Lung (tissue), 13 donors: Measurements from ENCODE around the gene API5. TPM values are rescaled to one million over a fixed set of nuclear protein-coding genes. Genes with fewer than 3 reads are reported as not detected.
A peak's percentile ranks its signal among the peaks of the same experiment; 100 is the strongest.

ENCODE experiments used
- ATAC-seq: fragments of 200-7000 bp; cut with Tn5 transposase; one replicate; pipeline ENCODE4 v1.9.1; 2020; ENCODE audit warnings: moderate number of reproducible peaks; ENCODE audit not compliant: insufficient read depth, low FRiP score
- DNase-seq, 3 donors: peaks; one replicate each; pipeline ENCODE4 v3.0.0-alpha.2; 2013 to 2017
- H3K27ac ChIP-seq, 2 donors: one replicate each; pipeline ENCODE4 v1.5.1; 2013; ENCODE audit warnings: mild to moderate bottlenecking in 2 of 2, moderate library complexity in 2 of 2, control low read depth in 1 of 2, inconsistent platforms in 1 of 2, low read depth in 1 of 2, low read length in 1 of 2
- H3K27me3 ChIP-seq, 3 donors: one replicate each; pipeline ENCODE4 v1.5.1; 2013; ENCODE audit warnings: low read length in 2 of 3; ENCODE audit not compliant: control insufficient read depth in 3 of 3, insufficient read depth in 3 of 3
- H3K36me3 ChIP-seq, 4 donors: one replicate each; pipeline ENCODE4 v1.5.1; 2013; ENCODE audit warnings: low read length in 4 of 4, mild to moderate bottlenecking in 1 of 4, moderate library complexity in 1 of 4; ENCODE audit not compliant: control insufficient read depth in 4 of 4, insufficient read depth in 4 of 4
- H3K4me1 ChIP-seq, 5 donors: one replicate each; pipeline ENCODE4 v1.5.1; 2013; ENCODE audit warnings: low read length in 5 of 5, mild to moderate bottlenecking in 2 of 5, moderate library complexity in 1 of 5; ENCODE audit not compliant: control insufficient read depth in 5 of 5, insufficient read depth in 5 of 5
- H3K4me3 ChIP-seq: one replicate; pipeline ENCODE4 v1.5.1; 2013; ENCODE audit warnings: mild to moderate bottlenecking, control low read depth, moderate library complexity
- H3K9ac ChIP-seq, 2 donors: one replicate each; pipeline ENCODE4 v1.5.1; 2013; ENCODE audit warnings: low read length in 2 of 2, control low read depth in 1 of 2; ENCODE audit not compliant: insufficient read depth in 1 of 2
- H3K9me3 ChIP-seq, 4 donors: one replicate each; pipeline ENCODE4 v1.5.1; 2013; ENCODE audit warnings: low read length in 3 of 4, mild to moderate bottlenecking in 1 of 4, moderate library complexity in 1 of 4; ENCODE audit not compliant: control insufficient read depth in 4 of 4, insufficient read depth in 3 of 4
- WGBS, 2 donors: extraction: QIAGEN DNeasy Blood & Tissue Kit; methylation state at CpG; one replicate each; pipeline ENCODE4 v1.1.7; 2013; 5-methylcytosine and 5-hydroxymethylcytosine counted together
- polyA plus RNA-seq, 2 donors: library from polyadenylated mRNA; stranded (reverse); fragments of 200-250 nt; gene quantifications; one replicate each; pipeline ENCODE4 v1.2.1, GENCODE V29; 2013
- small RNA-seq: library from RNA; depleted of rRNA; stranded (forward); fragments of <200 nt; gene quantifications from one replicate; pipeline ENCODE3, GENCODE V24; 2014; ENCODE audit warnings: low replicate concordance
- total RNA-seq, 2 donors: library from RNA; depleted of rRNA in 1 of 2; stranded (reverse); fragments of >200 nt in 1 of 2; gene quantifications; one replicate each; pipeline ENCODE4 v1.2.1, GENCODE V29; 2014 to 2021
- TF ChIP-seq, protein P1 (sequence below): IDR thresholded peaks from 2 replicates; pipeline ENCODE4 v1.5.1; 2012; ENCODE audit warnings: mild to moderate bottlenecking; ENCODE audit errors: control extremely low read depth, extremely low read depth
- donor health status: control.
- donor health status: control.
- donor health status: Bipolar disorder and iron deficiency.
- donor health status: healthy.
- donor health status: DM: yes; HTN: yes; CAD: no.

The API5 gene
- total and polyA plus RNA-seq, 4 donors = 26.6 to 88.6 (median 65.8) TPM

- Histone ChIP-seq H3K9me3 (no peaks in the 10 kb centered on the region), H3K4me3 (no peak overlapping the region), H3K27me3 (no peaks in the 10 kb centered on the region), H3K27ac (no peak overlapping the region), H3K4me1 (no peaks in the 10 kb centered on the region), H3K36me3 (peaks cover 3 to 13% (median 6%) of the 10 kb centered on the region in 4 donors), H3K9ac (no peak overlapping the region)
- ATAC-seq (no peak), DNase-seq (no peak)
- 86 to 98% methylated on average over 5 of the region's 5 CpGs for WGBS, 2 donors
- TF ChIP-seq, protein P1, sequence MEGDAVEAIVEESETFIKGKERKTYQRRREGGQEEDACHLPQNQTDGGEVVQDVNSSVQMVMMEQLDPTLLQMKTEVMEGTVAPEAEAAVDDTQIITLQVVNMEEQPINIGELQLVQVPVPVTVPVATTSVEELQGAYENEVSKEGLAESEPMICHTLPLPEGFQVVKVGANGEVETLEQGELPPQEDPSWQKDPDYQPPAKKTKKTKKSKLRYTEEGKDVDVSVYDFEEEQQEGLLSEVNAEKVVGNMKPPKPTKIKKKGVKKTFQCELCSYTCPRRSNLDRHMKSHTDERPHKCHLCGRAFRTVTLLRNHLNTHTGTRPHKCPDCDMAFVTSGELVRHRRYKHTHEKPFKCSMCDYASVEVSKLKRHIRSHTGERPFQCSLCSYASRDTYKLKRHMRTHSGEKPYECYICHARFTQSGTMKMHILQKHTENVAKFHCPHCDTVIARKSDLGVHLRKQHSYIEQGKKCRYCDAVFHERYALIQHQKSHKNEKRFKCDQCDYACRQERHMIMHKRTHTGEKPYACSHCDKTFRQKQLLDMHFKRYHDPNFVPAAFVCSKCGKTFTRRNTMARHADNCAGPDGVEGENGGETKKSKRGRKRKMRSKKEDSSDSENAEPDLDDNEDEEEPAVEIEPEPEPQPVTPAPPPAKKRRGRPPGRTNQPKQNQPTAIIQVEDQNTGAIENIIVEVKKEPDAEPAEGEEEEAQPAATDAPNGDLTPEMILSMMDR = no peak
Measured at GRCh38 chr11:43384393-43384792, 72.6 kb downstream of the API5 start.

DNA sequence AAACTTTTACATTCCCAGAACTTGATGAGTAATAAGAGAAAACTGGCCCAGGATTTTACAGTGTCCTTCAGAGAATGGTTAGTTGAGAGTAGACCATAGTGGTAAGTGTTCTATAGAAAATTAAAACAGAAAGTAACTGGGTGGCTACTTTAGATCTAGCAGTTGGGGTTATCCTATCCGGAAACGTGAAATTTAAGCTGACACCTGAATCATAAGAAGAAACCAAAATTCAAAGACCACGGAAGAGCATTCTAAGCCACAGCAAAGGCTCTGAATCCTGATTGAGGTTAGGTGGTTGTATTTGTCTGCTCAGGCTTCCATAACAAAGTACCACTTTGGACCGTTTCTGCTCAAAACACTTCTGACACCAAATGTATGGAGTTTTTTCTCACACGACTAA is 80.9 kb downstream of the API5 start:
- ATAC-seq (no peak), DNase-seq (no peak)
- WGBS, 2 donors = 90 to 93% methylated on average over 5 of the region's 5 CpGs
- Histone ChIP-seq H3K4me3 (no peak overlapping the region), H3K27ac (no peak overlapping the region), H3K9me3 (no peaks in the 10 kb centered on the region), H3K9ac (no peak overlapping the region), H3K27me3 (no peaks in the 10 kb centered on the region), H3K4me1 (peaks cover 0 to 6% (median 0%) of the 10 kb centered on the region in 5 donors), H3K36me3 (peaks cover 17 to 32% (median 26%) of the 10 kb centered on the region in 4 donors)
- TF ChIP-seq, protein P1 = no peak

- WGBS, 2 donors = 76 to 81% methylated on average over 2 of the region's 2 CpGs
- Histone ChIP-seq H3K36me3 (peaks cover 20 to 41% (median 32%) of the 10 kb centered on the region in 4 donors), H3K9me3 (no peaks in the 10 kb centered on the region), H3K27ac (no peak overlapping the region), H3K4me3 (no peak overlapping the region), H3K4me1 (peaks cover 0 to 6% (median 0%) of the 10 kb centered on the region in 5 donors), H3K27me3 (no peaks in the 10 kb centered on the region), H3K9ac (no peak overlapping the region)
- no peak for ATAC-seq
- peak in 2 of 3 donors; percentile 23 to 47 for DNase-seq
- TF ChIP-seq, protein P1 = no peak
Measured at GRCh38 chr11:43393765-43394355, 82.1 kb downstream of the API5 start.

Small RNAs within 50 kb of the gene (small RNA-seq; reads per million reads assigned to genes)
- gene RF00019 = not detected

Other genes with a start within 250 kb of the API5 start
- 100 to 1,000 TPM in 1 of 2 donors, 10 to 100 TPM in 1; 69.2 to 218 TPM for gene TTC17, start 46.9 kb downstream of the API5 start, total RNA-seq
- gene TTC17, start 46.9 kb downstream of the API5 start, polyA plus RNA-seq = 10 to 100 TPM; 30.7 to 41.9 TPM